ENCODE measurements around the gene OR52W1.

The OR52W1 gene

DNA sequence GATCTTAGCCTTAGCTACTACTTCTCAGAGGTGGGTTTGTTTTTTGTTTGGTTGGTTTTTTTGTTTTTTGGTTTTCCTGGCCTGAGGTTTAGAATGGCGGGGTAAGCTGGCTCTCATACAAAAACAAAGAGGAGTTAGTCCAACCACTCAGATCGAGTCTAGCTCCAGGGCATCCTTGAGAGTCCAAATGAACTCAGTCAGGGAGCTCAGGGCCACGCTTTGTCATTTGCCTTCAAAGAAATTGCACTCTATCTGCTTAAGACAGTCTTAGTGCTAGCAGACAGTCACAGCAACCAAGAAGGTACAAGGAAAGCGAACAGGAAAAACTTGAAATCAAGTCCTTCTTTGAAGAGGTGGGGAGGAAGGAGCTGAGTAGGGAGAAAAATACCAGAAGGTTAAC is 17.5 kb downstream of the OR52W1 start:
- Histone ChIP-seq H3K36me3 (ENCODE audit: control insufficient read depth in 1 of 2, insufficient read depth in 2 of 2, low read length in 2 of 2) (peaks cover 76 to 98% of the 10 kb centered on the region in 2 donors), H3K27me3 (ENCODE audit: control insufficient read depth in 1 of 2, insufficient read depth in 2 of 2, low read length in 2 of 2) (no peaks in the 10 kb centered on the region), H3K27ac (ENCODE audit: low read depth, low read length) (no peak overlapping the region), H3K9ac (ENCODE audit: low read depth in 1 of 2, low read length in 2 of 2) (no peak overlapping the region), H3K4me1 (ENCODE audit: control insufficient read depth in 1 of 2, insufficient read depth in 2 of 2, low read length in 2 of 2) (no peaks in the 10 kb centered on the region), H3K4me3 (ENCODE audit: low read depth in 1 of 2, low read length in 2 of 2) (no peak overlapping the region), H3K9me3 (ENCODE audit: control insufficient read depth in 1 of 2, low read length in 2 of 2) (no peaks in the 10 kb centered on the region)

- Histone ChIP-seq H3K4me3 (ENCODE audit: low read depth in 1 of 2, low read length in 2 of 2) (no peak overlapping the region), H3K27me3 (ENCODE audit: control insufficient read depth in 1 of 2, insufficient read depth in 2 of 2, low read length in 2 of 2) (no peaks in the 10 kb centered on the region), H3K27ac (ENCODE audit: low read depth, low read length) (no peak overlapping the region), H3K9ac (ENCODE audit: low read depth in 1 of 2, low read length in 2 of 2) (no peak overlapping the region), H3K9me3 (ENCODE audit: control insufficient read depth in 1 of 2, low read length in 2 of 2) (no peaks in the 10 kb centered on the region), H3K4me1 (ENCODE audit: control insufficient read depth in 1 of 2, insufficient read depth in 2 of 2, low read length in 2 of 2) (no peaks in the 10 kb centered on the region), H3K36me3 (ENCODE audit: control insufficient read depth in 1 of 2, insufficient read depth in 2 of 2, low read length in 2 of 2) (peaks cover 81 to 98% of the 10 kb centered on the region in 2 donors)
Measured at GRCh38 chr11:6217722-6218121, 18.7 kb downstream of the OR52W1 start.

DNA sequence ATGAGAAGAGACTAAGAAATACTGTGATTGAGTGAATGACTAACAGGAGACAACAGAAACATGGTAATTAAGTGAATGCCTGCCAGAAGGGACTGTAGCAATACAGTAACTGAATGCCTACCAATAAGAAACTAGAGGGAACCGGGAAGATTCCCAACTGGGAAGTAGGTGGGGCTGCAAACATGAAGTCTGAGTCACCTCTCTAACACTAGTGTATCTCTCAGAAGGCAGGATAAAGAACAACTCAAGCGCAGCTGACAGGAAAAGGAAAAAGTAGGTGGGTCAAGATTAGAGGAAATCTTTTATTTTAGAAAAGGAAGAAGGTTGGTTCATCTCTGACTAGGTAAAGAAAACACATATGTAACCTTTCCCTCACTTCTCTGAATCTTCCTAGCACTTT is 20.3 kb downstream of the OR52W1 start:
- H3K27ac ChIP-seq (ENCODE audit: low read depth, low read length): no peak overlapping the region
- H3K9me3 ChIP-seq (ENCODE audit: control insufficient read depth in 1 of 2, low read length in 2 of 2): no peaks in the 10 kb centered on the region
- no peaks in the 10 kb centered on the region for H3K27me3 ChIP-seq (ENCODE audit: control insufficient read depth in 1 of 2, insufficient read depth in 2 of 2, low read length in 2 of 2)
- no peak overlapping the region for H3K9ac ChIP-seq (ENCODE audit: low read depth in 1 of 2, low read length in 2 of 2)
- H3K4me1 ChIP-seq (ENCODE audit: control insufficient read depth in 1 of 2, insufficient read depth in 2 of 2, low read length in 2 of 2): no peaks in the 10 kb centered on the region
- H3K36me3 ChIP-seq (ENCODE audit: control insufficient read depth in 1 of 2, insufficient read depth in 2 of 2, low read length in 2 of 2): peaks cover 77 to 98% of the 10 kb centered on the region in 2 donors
- H3K4me3 ChIP-seq (ENCODE audit: low read depth in 1 of 2, low read length in 2 of 2): no peak overlapping the region

GRCh38 chr11:6223854-6224253 is 24.8 kb downstream of the OR52W1 start:
- H3K27ac ChIP-seq (ENCODE audit: low read depth, low read length): no peak overlapping the region
- H3K4me1 ChIP-seq (ENCODE audit: control insufficient read depth in 1 of 2, insufficient read depth in 2 of 2, low read length in 2 of 2): peaks cover 16 to 32% of the 10 kb centered on the region in 2 donors
- H3K9ac ChIP-seq (ENCODE audit: low read depth in 1 of 2, low read length in 2 of 2): no peak overlapping the region
- H3K9me3 ChIP-seq (ENCODE audit: control insufficient read depth in 1 of 2, low read length in 2 of 2): no peaks in the 10 kb centered on the region
- H3K4me3 ChIP-seq (ENCODE audit: low read depth in 1 of 2, low read length in 2 of 2): no peak overlapping the region
- H3K36me3 ChIP-seq (ENCODE audit: control insufficient read depth in 1 of 2, insufficient read depth in 2 of 2, low read length in 2 of 2): peaks cover 42 to 57% of the 10 kb centered on the region in 2 donors
- H3K27me3 ChIP-seq (ENCODE audit: control insufficient read depth in 1 of 2, insufficient read depth in 2 of 2, low read length in 2 of 2): no peaks in the 10 kb centered on the region

DNA sequence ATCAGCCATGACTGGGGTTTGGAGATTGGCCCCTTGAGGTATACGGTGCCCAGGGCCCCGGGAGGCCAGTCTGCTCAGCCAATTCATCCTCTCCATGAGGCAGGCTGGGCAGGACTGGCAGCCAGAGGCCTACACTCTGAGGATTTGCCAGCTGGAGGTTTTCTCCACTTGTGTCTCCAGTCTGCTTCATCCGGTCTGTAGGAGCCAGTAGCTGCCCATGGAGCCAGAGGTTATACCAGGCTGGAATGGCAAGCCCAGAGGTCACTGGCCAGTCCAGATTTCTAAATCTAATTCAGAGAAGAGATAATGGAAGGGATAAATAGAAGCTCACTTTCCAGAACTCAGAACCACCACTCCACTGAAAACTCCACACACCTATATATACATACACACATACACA is 25.4 kb downstream of the OR52W1 start:
- H3K36me3 ChIP-seq (ENCODE audit: control insufficient read depth in 1 of 2, insufficient read depth in 2 of 2, low read length in 2 of 2): peaks cover 36 to 51% of the 10 kb centered on the region in 2 donors
- no peaks in the 10 kb centered on the region for H3K9me3 ChIP-seq (ENCODE audit: control insufficient read depth in 1 of 2, low read length in 2 of 2)
- no peak overlapping the region for H3K4me3 ChIP-seq (ENCODE audit: low read depth in 1 of 2, low read length in 2 of 2)
- no peak overlapping the region for H3K9ac ChIP-seq (ENCODE audit: low read depth in 1 of 2, low read length in 2 of 2)
- H3K27me3 ChIP-seq (ENCODE audit: control insufficient read depth in 1 of 2, insufficient read depth in 2 of 2, low read length in 2 of 2): no peaks in the 10 kb centered on the region
- H3K27ac ChIP-seq (ENCODE audit: low read depth, low read length): no peak overlapping the region
- H3K4me1 ChIP-seq (ENCODE audit: control insufficient read depth in 1 of 2, insufficient read depth in 2 of 2, low read length in 2 of 2): peaks cover 20 to 37% of the 10 kb centered on the region in 2 donors

- no peak overlapping the region for H3K4me3 ChIP-seq (ENCODE audit: low read depth in 1 of 2, low read length in 2 of 2)
- H3K27ac ChIP-seq (ENCODE audit: low read depth, low read length): no peak overlapping the region
- H3K9ac ChIP-seq (ENCODE audit: low read depth in 1 of 2, low read length in 2 of 2): no peak overlapping the region
- peaks cover 26 to 37% of the 10 kb centered on the region in 2 donors for H3K4me1 ChIP-seq (ENCODE audit: control insufficient read depth in 1 of 2, insufficient read depth in 2 of 2, low read length in 2 of 2)
- H3K36me3 ChIP-seq (ENCODE audit: control insufficient read depth in 1 of 2, insufficient read depth in 2 of 2, low read length in 2 of 2): peaks cover 31 to 45% of the 10 kb centered on the region in 2 donors
- no peaks in the 10 kb centered on the region for H3K27me3 ChIP-seq (ENCODE audit: control insufficient read depth in 1 of 2, insufficient read depth in 2 of 2, low read length in 2 of 2)
- no peaks in the 10 kb centered on the region for H3K9me3 ChIP-seq (ENCODE audit: control insufficient read depth in 1 of 2, low read length in 2 of 2)
Measured at GRCh38 chr11:6225024-6225423, 26.0 kb downstream of the OR52W1 start.

GRCh38 chr11:6225896-6226295 is 26.9 kb downstream of the OR52W1 start:
- peaks cover 25 to 36% of the 10 kb centered on the region in 2 donors for H3K36me3 ChIP-seq (ENCODE audit: control insufficient read depth in 1 of 2, insufficient read depth in 2 of 2, low read length in 2 of 2)
- no peak overlapping the region for H3K27ac ChIP-seq (ENCODE audit: low read depth, low read length)
- peaks cover 35 to 46% of the 10 kb centered on the region in 2 donors for H3K4me1 ChIP-seq (ENCODE audit: control insufficient read depth in 1 of 2, insufficient read depth in 2 of 2, low read length in 2 of 2)
- H3K9me3 ChIP-seq (ENCODE audit: control insufficient read depth in 1 of 2, low read length in 2 of 2): no peaks in the 10 kb centered on the region
- H3K27me3 ChIP-seq (ENCODE audit: control insufficient read depth in 1 of 2, insufficient read depth in 2 of 2, low read length in 2 of 2): no peaks in the 10 kb centered on the region
- peak overlapping the region in 1 of 2 donors; percentile 16 for H3K4me3 ChIP-seq (ENCODE audit: low read depth in 1 of 2, low read length in 2 of 2)
- H3K9ac ChIP-seq (ENCODE audit: low read depth in 1 of 2, low read length in 2 of 2): no peak overlapping the region

DNA sequence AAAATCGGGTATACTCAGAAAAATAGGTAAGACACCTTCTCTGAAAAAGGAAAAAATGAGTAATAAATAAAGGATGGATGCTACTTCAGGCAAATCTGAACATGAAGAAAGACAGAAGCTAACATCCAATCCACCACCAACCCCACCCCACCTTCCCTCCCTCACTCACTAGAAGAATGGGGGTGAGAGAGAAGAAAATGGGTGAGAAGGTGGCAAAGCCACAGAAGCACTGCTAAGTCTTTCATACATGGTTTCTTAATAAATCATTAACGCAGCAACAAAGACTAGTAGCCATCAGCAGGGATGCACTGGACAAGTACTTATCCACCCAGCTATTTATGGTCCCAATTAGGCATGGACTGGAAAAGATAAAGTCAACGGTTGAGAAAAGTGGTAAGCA is 29.5 kb downstream of the OR52W1 start:
- Histone ChIP-seq H3K9ac (ENCODE audit: low read depth in 1 of 2, low read length in 2 of 2) (peak overlapping the region; percentile 15 to 80), H3K27ac (ENCODE audit: low read depth, low read length) (no peak overlapping the region), H3K4me3 (ENCODE audit: low read depth in 1 of 2, low read length in 2 of 2) (peak overlapping the region; percentile 70 to 72)

DNA sequence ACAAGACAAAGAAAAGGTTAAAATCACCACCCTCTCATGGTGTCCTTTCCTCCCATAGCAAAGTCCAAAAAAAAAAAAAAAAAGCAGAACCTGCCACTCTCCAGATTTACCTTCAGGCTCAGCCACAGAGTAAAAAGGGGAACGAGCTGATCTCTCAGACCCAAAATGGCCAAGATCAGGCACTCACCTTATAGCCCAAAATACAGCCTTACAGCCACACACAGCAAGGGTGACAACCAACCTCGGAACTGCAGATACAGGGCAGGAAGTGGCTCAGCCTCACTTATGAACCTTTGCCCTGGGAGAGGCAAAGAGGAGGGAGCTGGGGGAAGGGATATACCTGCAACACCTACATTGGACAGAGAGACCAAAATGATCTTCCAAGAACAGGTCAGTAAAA is 30.9 kb downstream of the OR52W1 start:
- Histone ChIP-seq H3K27ac (ENCODE audit: low read depth, low read length) (peak overlapping the region; percentile 48), H3K27me3 (ENCODE audit: control insufficient read depth in 1 of 2, insufficient read depth in 2 of 2, low read length in 2 of 2) (no peaks in the 10 kb centered on the region), H3K36me3 (ENCODE audit: control insufficient read depth in 1 of 2, insufficient read depth in 2 of 2, low read length in 2 of 2) (no peaks in the 10 kb centered on the region), H3K4me3 (ENCODE audit: low read depth in 1 of 2, low read length in 2 of 2) (peak overlapping the region; percentile 70 to 72), H3K4me1 (ENCODE audit: control insufficient read depth in 1 of 2, insufficient read depth in 2 of 2, low read length in 2 of 2) (peaks cover 52 to 67% of the 10 kb centered on the region in 2 donors), H3K9me3 (ENCODE audit: control insufficient read depth in 1 of 2, low read length in 2 of 2) (no peaks in the 10 kb centered on the region), H3K9ac (ENCODE audit: low read depth in 1 of 2, low read length in 2 of 2) (peak overlapping the region; percentile 63 to 80)

More for the DNA sequence above, 29.5 kb downstream of the OR52W1 start:
- peaks cover 5 to 10% of the 10 kb centered on the region in 2 donors for H3K36me3 ChIP-seq (ENCODE audit: control insufficient read depth in 1 of 2, insufficient read depth in 2 of 2, low read length in 2 of 2)
- no peaks in the 10 kb centered on the region for H3K9me3 ChIP-seq (ENCODE audit: control insufficient read depth in 1 of 2, low read length in 2 of 2)
- H3K4me1 ChIP-seq (ENCODE audit: control insufficient read depth in 1 of 2, insufficient read depth in 2 of 2, low read length in 2 of 2): peaks cover 46 to 63% of the 10 kb centered on the region in 2 donors
- H3K27me3 ChIP-seq (ENCODE audit: control insufficient read depth in 1 of 2, insufficient read depth in 2 of 2, low read length in 2 of 2): no peaks in the 10 kb centered on the region

- H3K27me3 ChIP-seq (ENCODE audit: control insufficient read depth in 1 of 2, insufficient read depth in 2 of 2, low read length in 2 of 2): no peaks in the 10 kb centered on the region
- no peak overlapping the region for H3K4me3 ChIP-seq (ENCODE audit: low read depth in 1 of 2, low read length in 2 of 2)
- H3K9ac ChIP-seq (ENCODE audit: low read depth in 1 of 2, low read length in 2 of 2): no peak overlapping the region
- H3K36me3 ChIP-seq (ENCODE audit: control insufficient read depth in 1 of 2, insufficient read depth in 2 of 2, low read length in 2 of 2): no peaks in the 10 kb centered on the region
- peaks cover 36 to 38% of the 10 kb centered on the region in 2 donors for H3K4me1 ChIP-seq (ENCODE audit: control insufficient read depth in 1 of 2, insufficient read depth in 2 of 2, low read length in 2 of 2)
- no peaks in the 10 kb centered on the region for H3K9me3 ChIP-seq (ENCODE audit: control insufficient read depth in 1 of 2, low read length in 2 of 2)
- no peak overlapping the region for H3K27ac ChIP-seq (ENCODE audit: low read depth, low read length)
Measured at GRCh38 chr11:6232899-6233298, 33.9 kb downstream of the OR52W1 start.

- peaks cover 33 to 36% of the 10 kb centered on the region in 2 donors for H3K4me1 ChIP-seq (ENCODE audit: control insufficient read depth in 1 of 2, insufficient read depth in 2 of 2, low read length in 2 of 2)
- no peaks in the 10 kb centered on the region for H3K27me3 ChIP-seq (ENCODE audit: control insufficient read depth in 1 of 2, insufficient read depth in 2 of 2, low read length in 2 of 2)
- peak overlapping the region; percentile 80 for H3K27ac ChIP-seq (ENCODE audit: low read depth, low read length)
- H3K9ac ChIP-seq (ENCODE audit: low read depth in 1 of 2, low read length in 2 of 2): peak overlapping the region; percentile 96 to 97
- H3K9me3 ChIP-seq (ENCODE audit: control insufficient read depth in 1 of 2, low read length in 2 of 2): no peaks in the 10 kb centered on the region
- peak overlapping the region; percentile 94 to 98 for H3K4me3 ChIP-seq (ENCODE audit: low read depth in 1 of 2, low read length in 2 of 2)
- no peaks in the 10 kb centered on the region for H3K36me3 ChIP-seq (ENCODE audit: control insufficient read depth in 1 of 2, insufficient read depth in 2 of 2, low read length in 2 of 2)
Measured at GRCh38 chr11:6233984-6234386, 35.0 kb downstream of the OR52W1 start.

All from duodenal mucosa (tissue), 2 donors.